ENCODE data around the gene AGBL2. TPM values are rescaled to one million over a fixed set of nuclear protein-coding genes. Genes with fewer than 3 reads are reported as not detected.

Gene AGBL2
- total RNA-seq, 1 experiment from 2014 or later = 3.0 TPM

GRCh38 chr11:47672283-47672730, 42.9 kb downstream of the AGBL2 start:
- Mint-ChIP-seq H3K27ac (peak overlapping the region in 2 of 3 experiments; percentile 32 to 79; a peak in 3 of 7 replicates), H3K4me1 (0 out of 4 replicates have a peak, but pooled peaks cover 0 to 2% of the 10 kb centered on the region in 2 experiments), H3K27me3 (ENCODE audit: low read depth) (no peaks in the 10 kb centered on the region; the same call in 1 of the 2 replicates)

More at GRCh38 chr11:47672283-47672730, 42.9 kb downstream of the AGBL2 start:
- Mint-ChIP-seq H3K4me3 (no peak overlapping the region), H3K9me3 (no peaks in the 10 kb centered on the region), H3K36me3 (ENCODE audit: insufficient read depth in 1 of 3, low read depth in 3 of 3) (no peaks in the 10 kb centered on the region)
- Histone ChIP-seq H3K27me3 (ENCODE audit: insufficient read depth, low read length) (no peaks in the 10 kb centered on the region), H4K8ac (replicated peaks; ENCODE audit: insufficient read length, low read depth, low read length) (no peak overlapping the region), H3K14ac (ENCODE audit: insufficient read depth, low read length) (no peak overlapping the region), H3K9ac (ENCODE audit: extremely low read depth, insufficient read length, low read length) (no peak overlapping the region), H3K23ac (ENCODE audit: insufficient read length, low read depth, low read length) (no peak overlapping the region), H2BK12ac (ENCODE audit: insufficient read length, low read depth, low read length) (no peak overlapping the region), H3K56ac (ENCODE audit: insufficient read length, low read depth, low read length) (no peak overlapping the region), H3T11ph (ENCODE audit: low read length) (no peak overlapping the region), H3K4ac (ENCODE audit: low read depth, low read length) (no peak overlapping the region), H2BK5ac (ENCODE audit: insufficient read length, low read length) (no peak overlapping the region), H3K9me3 (ENCODE audit: control insufficient read depth, low read depth, low read length) (no peaks in the 10 kb centered on the region), H2BK15ac (ENCODE audit: low read depth, low read length) (no peak overlapping the region), H3K18ac (ENCODE audit: insufficient read length, low read depth, low read length) (no peak overlapping the region), H4K91ac (ENCODE audit: insufficient read length, low read depth, low read length) (no peak overlapping the region), H2AFZ (ENCODE audit: low read length) (no peak overlapping the region), H4K5ac (ENCODE audit: insufficient read length, low read depth, low read length) (no peak overlapping the region), H3K23me2 (ENCODE audit: insufficient read length, low read depth, low read length, poor library complexity, severe bottlenecking) (no peaks in the 10 kb centered on the region), H3K79me1 (ENCODE audit: insufficient read depth, low read depth, low read length, poor library complexity, severe bottlenecking) (no peaks in the 10 kb centered on the region), H3K4me1 (ENCODE audit: insufficient read depth, low read length) (no peaks in the 10 kb centered on the region), H3K27ac (ENCODE audit: insufficient read length, low read depth, low read length) (no peak overlapping the region), H3K4me2 (ENCODE audit: insufficient read depth, insufficient read length, low read length) (no peak overlapping the region), H2BK20ac (ENCODE audit: low read depth, low read length, poor library complexity, severe bottlenecking) (no peak overlapping the region), H3K79me2 (ENCODE audit: insufficient read depth, low read length) (no peaks in the 10 kb centered on the region), H2AK5ac (ENCODE audit: insufficient read length, low read length) (no peak overlapping the region), H4K20me1 (ENCODE audit: control insufficient read depth, insufficient read depth, insufficient read length) (no peaks in the 10 kb centered on the region), H2BK120ac (ENCODE audit: low read depth, low read length, poor library complexity, severe bottlenecking) (no peak overlapping the region)
- WGBS (ENCODE audit: extremely low coverage, insufficient read length, low lambda C conversion rate) = no CpG with 5 or more reads among the region's 5 CpGs
- no peak for TF ChIP-seq CTCF (conservative IDR thresholded peaks at IDR 0.05)
- DNase-seq = no peak

Data from H9 (cell line).